Measurements from ENCODE around the gene ITGA3.

Gene ITGA3

GRCh38 chr17:50102164-50102991 is 46.5 kb downstream of the ITGA3 start:
- Histone ChIP-seq H4K20me1 (ENCODE audit: low read depth, low read length) (no peaks in the 10 kb centered on the region), H3K79me2 (ENCODE audit: insufficient read depth, low read length) (no peaks in the 10 kb centered on the region), H3K36me3 (ENCODE audit: low read length) (no peaks in the 10 kb centered on the region), H3K9ac (ENCODE audit: low read length) (no peak overlapping the region), H2AFZ (ENCODE audit: low read depth, low read length, severe bottlenecking) (no peak overlapping the region), H3F3A (ENCODE audit: insufficient read depth) (no peaks in the 10 kb centered on the region), H3K27me3 (ENCODE audit: low read length) (no peaks in the 10 kb centered on the region), H3K9me3 (ENCODE audit: insufficient read depth, low read length) (no peaks in the 10 kb centered on the region), H3K4me3 (ENCODE audit: insufficient read depth, low read length, poor library complexity, severe bottlenecking) (no peak overlapping the region), H3K27ac (ENCODE audit: low read depth, low read length) (no peak overlapping the region), H3K4me2 (ENCODE audit: low read depth, low read length, poor library complexity, severe bottlenecking) (no peak overlapping the region), H3K9me2 (replicated peaks; ENCODE audit: insufficient read depth, low read length) (no peaks in the 10 kb centered on the region)
- TF ChIP-seq EZH2phosphoT487 (conservative IDR thresholded peaks at IDR 0.05; ENCODE audit: low read length) (no peak), CTCF (IDR thresholded peaks at IDR 0.05; ENCODE audit: insufficient read depth, low read length, poor library complexity, severe bottlenecking) (no peak)

GRCh38 chr17:50103252-50103651 is 47.3 kb downstream of the ITGA3 start:
- Histone ChIP-seq H4K20me1 (ENCODE audit: low read depth, low read length) (no peaks in the 10 kb centered on the region), H3F3A (ENCODE audit: insufficient read depth) (no peaks in the 10 kb centered on the region), H3K27ac (ENCODE audit: low read depth, low read length) (no peak overlapping the region), H3K9me3 (ENCODE audit: insufficient read depth, low read length) (no peaks in the 10 kb centered on the region), H3K27me3 (ENCODE audit: low read length) (no peaks in the 10 kb centered on the region), H3K9me2 (replicated peaks; ENCODE audit: insufficient read depth, low read length) (no peaks in the 10 kb centered on the region), H2AFZ (ENCODE audit: low read depth, low read length, severe bottlenecking) (no peak overlapping the region), H3K9ac (ENCODE audit: low read length) (no peak overlapping the region), H3K36me3 (ENCODE audit: low read length) (no peaks in the 10 kb centered on the region), H3K4me2 (ENCODE audit: low read depth, low read length, poor library complexity, severe bottlenecking) (no peak overlapping the region), H3K79me2 (ENCODE audit: insufficient read depth, low read length) (no peaks in the 10 kb centered on the region), H3K4me3 (ENCODE audit: insufficient read depth, low read length, poor library complexity, severe bottlenecking) (no peak overlapping the region)
- TF ChIP-seq CTCF (IDR thresholded peaks at IDR 0.05; ENCODE audit: insufficient read depth, low read length, poor library complexity, severe bottlenecking) (no peak), EZH2phosphoT487 (conservative IDR thresholded peaks at IDR 0.05; ENCODE audit: low read length) (no peak)

- no peaks in the 10 kb centered on the region for H3K79me2 ChIP-seq (ENCODE audit: insufficient read depth, low read length)
- H2AFZ ChIP-seq (ENCODE audit: low read depth, low read length, severe bottlenecking), result no peak overlapping the region
- no peak for TF ChIP-seq CTCF (IDR thresholded peaks at IDR 0.05; ENCODE audit: insufficient read depth, low read length, poor library complexity, severe bottlenecking)
- no peak for TF ChIP-seq EZH2phosphoT487 (conservative IDR thresholded peaks at IDR 0.05; ENCODE audit: low read length)
- no peaks in the 10 kb centered on the region for H3K9me3 ChIP-seq (ENCODE audit: insufficient read depth, low read length)
- H3K9ac ChIP-seq (ENCODE audit: low read length), result no peak overlapping the region
- H3K36me3 ChIP-seq (ENCODE audit: low read length), result no peaks in the 10 kb centered on the region
- no peaks in the 10 kb centered on the region for H3K27me3 ChIP-seq (ENCODE audit: low read length)
- H4K20me1 ChIP-seq (ENCODE audit: low read depth, low read length), result no peaks in the 10 kb centered on the region
- no peaks in the 10 kb centered on the region for H3F3A ChIP-seq (ENCODE audit: insufficient read depth)
- H3K27ac ChIP-seq (ENCODE audit: low read depth, low read length), result no peak overlapping the region
- H3K4me2 ChIP-seq (ENCODE audit: low read depth, low read length, poor library complexity, severe bottlenecking), result no peak overlapping the region
- H3K4me3 ChIP-seq (ENCODE audit: insufficient read depth, low read length, poor library complexity, severe bottlenecking), result no peak overlapping the region
- no peaks in the 10 kb centered on the region for H3K9me2 ChIP-seq (replicated peaks; ENCODE audit: insufficient read depth, low read length)
These were observed 48.0 kb downstream of the ITGA3 start for GRCh38 chr17:50103941-50104340.

All from SU-DHL-6 (cell line).